ENCODE results near the gene GRHL3.

DNA sequence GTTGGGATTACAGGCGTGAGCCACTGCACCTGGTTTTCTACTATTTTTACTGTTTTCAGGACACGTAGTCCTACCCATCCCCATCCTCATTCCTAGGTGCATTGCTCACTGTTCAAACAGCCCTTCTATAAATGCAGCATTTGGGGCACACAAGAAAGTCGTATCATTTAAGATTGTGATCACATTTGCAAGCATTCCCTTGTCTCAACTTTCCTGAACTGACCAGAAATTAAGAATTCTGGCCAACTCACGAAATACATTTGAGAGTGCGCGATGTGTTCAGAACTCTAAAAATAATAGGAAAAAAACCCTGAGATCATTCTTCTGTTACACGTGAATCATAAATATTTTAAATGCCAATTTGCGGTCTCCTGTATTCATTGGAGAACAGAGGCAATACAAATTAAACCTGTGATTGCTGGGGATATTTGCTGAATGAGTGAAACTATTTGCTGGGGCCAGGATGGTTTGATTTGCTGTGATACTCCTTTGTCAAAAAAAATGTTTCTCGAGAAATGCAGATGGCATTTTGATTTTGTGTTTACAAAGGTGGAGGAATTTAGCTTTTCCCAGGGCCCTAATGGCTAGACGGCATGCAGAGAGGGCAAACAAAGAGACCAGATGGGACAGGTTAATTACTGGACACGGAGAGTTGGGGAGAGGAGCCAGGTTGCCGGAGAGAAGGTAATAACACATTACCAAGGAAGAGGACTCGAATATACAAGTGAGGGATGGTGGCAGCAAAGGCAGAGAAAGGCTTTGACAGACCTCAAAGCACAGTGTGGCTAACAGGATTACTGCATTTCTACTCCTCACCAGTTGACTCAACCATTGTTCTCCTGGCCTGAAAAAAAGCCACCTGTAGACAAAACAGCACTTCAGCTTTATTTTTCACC, 56.0 kb downstream of the GRHL3 start:
- TF ChIP-seq, protein P1, sequence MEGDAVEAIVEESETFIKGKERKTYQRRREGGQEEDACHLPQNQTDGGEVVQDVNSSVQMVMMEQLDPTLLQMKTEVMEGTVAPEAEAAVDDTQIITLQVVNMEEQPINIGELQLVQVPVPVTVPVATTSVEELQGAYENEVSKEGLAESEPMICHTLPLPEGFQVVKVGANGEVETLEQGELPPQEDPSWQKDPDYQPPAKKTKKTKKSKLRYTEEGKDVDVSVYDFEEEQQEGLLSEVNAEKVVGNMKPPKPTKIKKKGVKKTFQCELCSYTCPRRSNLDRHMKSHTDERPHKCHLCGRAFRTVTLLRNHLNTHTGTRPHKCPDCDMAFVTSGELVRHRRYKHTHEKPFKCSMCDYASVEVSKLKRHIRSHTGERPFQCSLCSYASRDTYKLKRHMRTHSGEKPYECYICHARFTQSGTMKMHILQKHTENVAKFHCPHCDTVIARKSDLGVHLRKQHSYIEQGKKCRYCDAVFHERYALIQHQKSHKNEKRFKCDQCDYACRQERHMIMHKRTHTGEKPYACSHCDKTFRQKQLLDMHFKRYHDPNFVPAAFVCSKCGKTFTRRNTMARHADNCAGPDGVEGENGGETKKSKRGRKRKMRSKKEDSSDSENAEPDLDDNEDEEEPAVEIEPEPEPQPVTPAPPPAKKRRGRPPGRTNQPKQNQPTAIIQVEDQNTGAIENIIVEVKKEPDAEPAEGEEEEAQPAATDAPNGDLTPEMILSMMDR (IDR thresholded peaks at IDR 0.05): no peak
- TF ChIP-seq POLR2A (IDR thresholded peaks at IDR 0.05) (no peak), EP300 (IDR thresholded peaks at IDR 0.05; ENCODE audit: low read depth) (no peak)

Data from transverse colon (tissue), 3 donors.